ENCODE results near the gene MAN2B2. TPM values are rescaled to one million over a fixed set of nuclear protein-coding genes. Genes with fewer than 3 reads are reported as not detected.

The MAN2B2 gene
- total RNA-seq, 1 experiment from 2014 or later, result 5.9 TPM

GRCh38 chr4:6657242-6658208 is 82.5 kb downstream of the MAN2B2 start:
- no peak overlapping the region for H4K5ac ChIP-seq (ENCODE audit: insufficient read length, low read depth, low read length)
- no peak for TF ChIP-seq CTCF (conservative IDR thresholded peaks at IDR 0.05)
- peaks cover 3% of the 10 kb centered on the region for H3K23me2 ChIP-seq (ENCODE audit: insufficient read length, low read depth, low read length, poor library complexity, severe bottlenecking)
- no peak overlapping the region for H3K14ac ChIP-seq (ENCODE audit: insufficient read depth, low read length)
- H2AFZ ChIP-seq (ENCODE audit: low read length), result no peak overlapping the region
- no peak overlapping the region for H3K18ac ChIP-seq (ENCODE audit: insufficient read length, low read depth, low read length)
- WGBS (ENCODE audit: extremely low coverage, insufficient read length, low lambda C conversion rate), result no CpG with 5 or more reads among the region's 65 CpGs
- no peaks in the 10 kb centered on the region for H3K79me2 ChIP-seq (ENCODE audit: insufficient read depth, low read length)
- H3K23ac ChIP-seq (ENCODE audit: insufficient read length, low read depth, low read length), result no peak overlapping the region
- no peak overlapping the region for H3T11ph ChIP-seq (ENCODE audit: low read length)
- no peaks in the 10 kb centered on the region for H3K79me1 ChIP-seq (ENCODE audit: insufficient read depth, low read depth, low read length, poor library complexity, severe bottlenecking)
- DNase-seq, result no peak
- no peak overlapping the region for H2BK12ac ChIP-seq (ENCODE audit: insufficient read length, low read depth, low read length)
- Mint-ChIP-seq H3K27me3 (ENCODE audit: low read depth) (peaks cover 43% of the 10 kb centered on the region), H3K4me3 (no peak overlapping the region), H3K36me3 (ENCODE audit: insufficient read depth in 1 of 3, low read depth in 3 of 3) (no peaks in the 10 kb centered on the region), H3K9me3 (peaks cover 4% of the 10 kb centered on the region in 2 experiments; a peak in 1 of 5 replicates), H3K4me1 (peaks cover 0 to 10% of the 10 kb centered on the region in 2 experiments; a peak in 1 of 4 replicates), H3K27ac (no peak overlapping the region)
- no peak overlapping the region for H3K4ac ChIP-seq (ENCODE audit: low read depth, low read length)
- H3K4me1 ChIP-seq (ENCODE audit: insufficient read depth, low read length), result no peaks in the 10 kb centered on the region
- no peak overlapping the region for H4K91ac ChIP-seq (ENCODE audit: insufficient read length, low read depth, low read length)
- no peak overlapping the region for H3K27ac ChIP-seq (ENCODE audit: insufficient read length, low read depth, low read length)
- H2AK5ac ChIP-seq (ENCODE audit: insufficient read length, low read length), result no peak overlapping the region
- no peaks in the 10 kb centered on the region; the same call in 1 of the 2 replicates for H3K27me3 ChIP-seq (ENCODE audit: insufficient read depth, low read length)
- H3K56ac ChIP-seq (ENCODE audit: insufficient read length, low read depth, low read length), result no peak overlapping the region
- H2BK15ac ChIP-seq (ENCODE audit: low read depth, low read length), result no peak overlapping the region
- H3K9me3 ChIP-seq (ENCODE audit: control insufficient read depth, low read depth, low read length), result no peaks in the 10 kb centered on the region
- H4K8ac ChIP-seq (replicated peaks; ENCODE audit: insufficient read length, low read depth, low read length), result no peak overlapping the region
- no peak overlapping the region for H2BK20ac ChIP-seq (ENCODE audit: low read depth, low read length, poor library complexity, severe bottlenecking)
- no peak overlapping the region for H2BK120ac ChIP-seq (ENCODE audit: low read depth, low read length, poor library complexity, severe bottlenecking)
- no peaks in the 10 kb centered on the region for H4K20me1 ChIP-seq (ENCODE audit: control insufficient read depth, insufficient read depth, insufficient read length)
- H3K4me2 ChIP-seq (ENCODE audit: insufficient read depth, insufficient read length, low read length), result no peak overlapping the region
- no peak overlapping the region for H2BK5ac ChIP-seq (ENCODE audit: insufficient read length, low read length)
- no peak overlapping the region for H3K9ac ChIP-seq (ENCODE audit: extremely low read depth, insufficient read length, low read length)

All from H9 (cell line).